Colonic mucosa (tissue), 4 donors: Measurements from ENCODE around the gene UBE2QL1. TPM values are rescaled to one million over a fixed set of nuclear protein-coding genes. Genes with fewer than 3 reads are reported as not detected.

ENCODE experiments used
- DNase-seq: peaks from one replicate; pipeline ENCODE4 v3.0.0-alpha.2; 2020
- H3K27ac ChIP-seq: fragments of 200-600 bp; one replicate; pipeline ENCODE4 v1.8.0; 2021
- H3K27me3 ChIP-seq: fragments of 200-600 bp; one replicate; pipeline ENCODE4 v1.8.0; 2021
- H3K36me3 ChIP-seq: fragments of 200-600 bp; one replicate; pipeline ENCODE4 v1.8.0; 2021
- H3K4me1 ChIP-seq: fragments of 200-600 bp; one replicate; pipeline ENCODE4 v1.8.0; 2021; ENCODE audit warnings: mild to moderate bottlenecking
- H3K4me3 ChIP-seq: fragments of 200-600 bp; one replicate; pipeline ENCODE4 v1.8.0; 2021
- H3K9ac ChIP-seq, 2 donors: one replicate each; pipeline ENCODE4 v1.7.0; 2013; ENCODE audit warnings: control low read depth in 2 of 2, low read depth in 2 of 2, low read length in 2 of 2
- H3K9me3 ChIP-seq: fragments of 200-600 bp; one replicate; pipeline ENCODE4 v1.8.0; 2021
- CTCF ChIP-seq: fragments of 200-600 bp; IDR thresholded peaks from one replicate; pipeline ENCODE4 v1.8.0; 2022; ENCODE audit warnings: antibody characterized with exemption, mild to moderate bottlenecking
- intact Hi-C: fragments of 100-400 bp; cut with DNase I; formaldehyde crosslinking; loops from one replicate; pipeline ENCODE4 v1.14.1; 2022
- total RNA-seq, 2 donors: library from RNA; stranded (reverse); fragmentation: NEBNext Ultra II Directional in 1 of 2; extraction: Animal tissue kit (Norgen Biotek cat#: 25700) in 1 of 2; gene quantifications; one replicate each; pipeline ENCODE4 v1.2.1, GENCODE V29; 2021
- donor health status: healthy.
- donor health status: DM: no; HTN: no; CAD: no.
- donor health status: DM: no; HTN: no; CAD: no.

The UBE2QL1 gene
- total RNA-seq, 2 donors from 2014 or later, result 0.12 to 0.35 TPM

- no peak for TF ChIP-seq CTCF
- no peak overlapping the region for H3K9ac ChIP-seq
- H3K36me3 ChIP-seq, result no peaks in the 10 kb centered on the region
- no peak for DNase-seq
- H3K27ac ChIP-seq, result no peak overlapping the region
- no peak overlapping the region for H3K4me3 ChIP-seq
- intact Hi-C loops, result no loop called here
- H3K4me1 ChIP-seq, result no peaks in the 10 kb centered on the region
- H3K27me3 ChIP-seq, result no peaks in the 10 kb centered on the region
- H3K9me3 ChIP-seq, result no peaks in the 10 kb centered on the region
These were observed 11.8 kb upstream of the UBE2QL1 start for GRCh38 chr5:6436715-6437331.

- Histone ChIP-seq H3K27ac (no peak overlapping the region), H3K9ac (no peak overlapping the region), H3K4me1 (no peaks in the 10 kb centered on the region), H3K27me3 (no peaks in the 10 kb centered on the region), H3K9me3 (no peaks in the 10 kb centered on the region), H3K36me3 (no peaks in the 10 kb centered on the region), H3K4me3 (no peak overlapping the region)
- no peak for DNase-seq
- no peak for TF ChIP-seq CTCF
- intact Hi-C loops, result no loop called here
These were observed 8.8 kb upstream of the UBE2QL1 start for GRCh38 chr5:6439588-6440550.

GRCh38 chr5:6442333-6442732 lies 6.3 kb upstream of the UBE2QL1 start:
- no peaks in the 10 kb centered on the region for H3K36me3 ChIP-seq
- no peaks in the 10 kb centered on the region for H3K4me1 ChIP-seq
- no peaks in the 10 kb centered on the region for H3K9me3 ChIP-seq
- intact Hi-C loops, result no loop called here
- TF ChIP-seq CTCF, result no peak
- H3K27ac ChIP-seq, result no peak overlapping the region
- H3K4me3 ChIP-seq, result no peak overlapping the region
- H3K27me3 ChIP-seq, result no peaks in the 10 kb centered on the region
- no peak for DNase-seq
- H3K9ac ChIP-seq, result no peak overlapping the region

GRCh38 chr5:6443326-6443725 lies 5.3 kb upstream of the UBE2QL1 start:
- no peak overlapping the region for H3K27ac ChIP-seq
- DNase-seq, result no peak
- H3K36me3 ChIP-seq, result no peaks in the 10 kb centered on the region
- H3K9me3 ChIP-seq, result no peaks in the 10 kb centered on the region
- H3K4me1 ChIP-seq, result no peaks in the 10 kb centered on the region
- no peaks in the 10 kb centered on the region for H3K27me3 ChIP-seq
- H3K4me3 ChIP-seq, result no peak overlapping the region
- no peak overlapping the region for H3K9ac ChIP-seq
- intact Hi-C loops, result no loop called here
- TF ChIP-seq CTCF, result no peak

- H3K4me1 ChIP-seq, result no peaks in the 10 kb centered on the region
- H3K4me3 ChIP-seq, result no peak overlapping the region
- peaks cover 12% of the 10 kb centered on the region for H3K27me3 ChIP-seq
- DNase-seq, result no peak
- no peaks in the 10 kb centered on the region for H3K9me3 ChIP-seq
- intact Hi-C loops, result no loop called here
- no peak overlapping the region for H3K9ac ChIP-seq
- TF ChIP-seq CTCF, result no peak
- no peaks in the 10 kb centered on the region for H3K36me3 ChIP-seq
- H3K27ac ChIP-seq, result no peak overlapping the region
These were observed 2.6 kb upstream of the UBE2QL1 start for GRCh38 chr5:6446042-6446441.
